Stimulated activated CD4-positive, alpha-beta T cell treated with anti-CD3 and anti-CD28 coated beads, Interleukin-12 subunit alpha, Interleukin-12 subunit beta, amount 100 ng/mL, for 48 hours (primary cell): ENCODE measurements around the gene BDP1.
"Not testable (repeated sequence)": the region's sequence is repeated elsewhere in the genome, so short reads cannot be mapped to it uniquely, and the experiment has no call there.

Experiments
- DNase-seq, 3 donors: peaks; one replicate each; pipeline ENCODE4 v3.0.0-alpha.2; 2020; ENCODE audit warnings: low read depth in 2 of 3, low spot score in 1 of 3

The BDP1 gene

GRCh38 chr5:71609916-71610315 is 154.5 kb downstream of the BDP1 start:
- not testable (repeated sequence) for DNase-seq

DNA sequence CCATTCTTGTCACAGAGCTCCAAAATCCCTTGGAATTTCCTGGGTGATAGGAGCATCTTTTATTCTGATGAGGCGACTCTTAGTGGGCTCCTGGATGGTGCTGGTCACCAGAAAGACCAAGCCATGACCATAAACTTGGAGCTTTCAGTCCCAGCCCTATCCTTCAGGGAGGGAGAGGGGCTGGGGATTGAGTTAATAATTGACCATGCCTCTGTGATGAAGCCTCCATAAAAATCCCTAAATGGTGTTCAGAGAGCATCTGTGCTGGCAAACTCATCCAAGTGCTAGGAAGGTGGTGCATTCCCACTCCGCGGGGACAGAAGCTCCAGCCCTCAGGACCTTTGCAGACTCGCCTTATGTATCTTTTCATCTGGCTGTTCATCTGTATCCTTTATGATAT is 160.4 kb downstream of the BDP1 start:
- DNase-seq: no peak
